Measurements from ENCODE around the gene SBSN.
"Not testable (repeated sequence)": the region's sequence is repeated elsewhere in the genome, so short reads cannot be mapped to it uniquely, and the experiment has no call there.

SBSN gene

GRCh38 chr19:35502751-35503150 is 25.4 kb downstream of the SBSN start:
- DNase-seq = no peak

GRCh38 chr19:35501684-35502083 is 26.4 kb downstream of the SBSN start:
- DNase-seq = no peak

GRCh38 chr19:35500611-35501010 is 27.5 kb downstream of the SBSN start:
- no peak for DNase-seq

- no peak for DNase-seq
Measured at GRCh38 chr19:35498984-35499527, 29.1 kb downstream of the SBSN start.

GRCh38 chr19:35498220-35498619 is 29.9 kb downstream of the SBSN start:
- no peak for DNase-seq

DNA sequence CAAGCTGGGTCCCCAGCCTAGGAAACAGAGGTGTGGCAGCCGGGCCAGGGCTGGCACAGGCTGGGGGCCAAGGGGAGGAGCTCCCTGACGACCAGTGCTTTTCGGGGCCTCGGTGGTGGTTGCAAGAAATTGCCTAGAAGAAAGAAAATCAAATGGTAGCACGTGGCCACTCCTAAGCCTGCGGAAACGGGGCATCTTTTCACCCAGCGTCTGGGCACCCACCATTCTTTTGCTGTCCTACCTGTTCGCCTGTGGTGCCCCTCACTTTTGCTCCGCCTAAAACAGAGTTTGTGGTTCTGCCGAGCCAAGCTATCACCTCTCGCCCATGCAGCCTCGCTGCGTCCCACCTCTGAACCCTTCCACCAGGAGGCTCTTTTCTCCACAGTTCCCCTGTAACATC is 30.7 kb downstream of the SBSN start:
- DNase-seq = no peak

GRCh38 chr19:35495107-35496064 is 32.7 kb downstream of the SBSN start:
- peak; percentile 33 to 57 for DNase-seq

- no peak for DNase-seq
Measured at GRCh38 chr19:35493971-35494370, 34.1 kb downstream of the SBSN start.

- DNase-seq = no peak
Measured at GRCh38 chr19:35491836-35492360, 36.2 kb downstream of the SBSN start.

DNA sequence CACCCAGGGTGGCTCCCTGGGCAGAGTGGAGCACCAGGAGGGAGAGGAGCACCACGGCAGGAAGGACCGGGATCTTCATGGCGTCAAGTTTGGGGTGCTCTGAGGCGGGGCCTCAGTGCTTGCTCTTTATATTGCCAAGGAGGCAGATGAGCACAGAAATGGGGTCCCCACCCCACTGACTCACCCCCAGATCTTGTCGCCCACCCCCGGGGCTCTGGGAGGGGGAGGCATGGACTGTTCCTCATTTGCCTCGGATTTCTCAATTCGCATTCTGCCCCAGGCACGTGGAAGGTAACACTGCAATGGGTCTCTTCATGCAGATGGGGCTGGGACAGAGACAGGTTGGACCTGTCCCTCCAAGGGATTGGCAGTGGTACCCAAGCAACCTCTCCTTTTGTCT is 37.7 kb downstream of the SBSN start, which contains the start of gene KRTDAP:
TSS of gene KRTDAP (minus strand) at position 101 of the 400 bp plus-strand sequence. CDS start at position 79, 22 bp downstream.
- DNase-seq = no peak

GRCh38 chr19:35488677-35489076 is 39.4 kb downstream of the SBSN start:
- DNase-seq = peak in 1 of 2 experiments; percentile 27

GRCh38 chr19:35487656-35488182 is 40.4 kb downstream of the SBSN start:
- DNase-seq = no peak

DNA sequence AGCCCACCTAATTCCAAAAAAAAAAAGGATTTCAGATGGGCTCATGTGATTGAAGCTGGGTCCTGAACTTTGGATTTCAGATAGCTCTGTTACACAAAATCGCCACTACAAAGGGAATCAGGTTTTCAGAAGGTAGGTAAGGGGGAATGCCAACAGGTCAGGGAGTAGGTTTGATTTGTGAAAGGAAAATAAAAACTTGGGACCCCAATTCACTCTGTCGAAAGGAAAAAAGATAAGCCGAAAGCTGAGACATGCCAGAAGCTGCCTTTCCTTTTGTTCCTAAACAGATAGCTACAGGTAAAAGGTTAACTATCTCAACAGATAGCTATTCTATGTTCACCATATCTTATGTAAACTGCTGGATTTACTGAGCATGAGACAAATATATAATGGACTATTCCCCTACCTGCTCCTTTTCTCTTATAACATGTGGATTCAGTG is 41.8 kb downstream of the SBSN start:
- no peak for DNase-seq

DNA sequence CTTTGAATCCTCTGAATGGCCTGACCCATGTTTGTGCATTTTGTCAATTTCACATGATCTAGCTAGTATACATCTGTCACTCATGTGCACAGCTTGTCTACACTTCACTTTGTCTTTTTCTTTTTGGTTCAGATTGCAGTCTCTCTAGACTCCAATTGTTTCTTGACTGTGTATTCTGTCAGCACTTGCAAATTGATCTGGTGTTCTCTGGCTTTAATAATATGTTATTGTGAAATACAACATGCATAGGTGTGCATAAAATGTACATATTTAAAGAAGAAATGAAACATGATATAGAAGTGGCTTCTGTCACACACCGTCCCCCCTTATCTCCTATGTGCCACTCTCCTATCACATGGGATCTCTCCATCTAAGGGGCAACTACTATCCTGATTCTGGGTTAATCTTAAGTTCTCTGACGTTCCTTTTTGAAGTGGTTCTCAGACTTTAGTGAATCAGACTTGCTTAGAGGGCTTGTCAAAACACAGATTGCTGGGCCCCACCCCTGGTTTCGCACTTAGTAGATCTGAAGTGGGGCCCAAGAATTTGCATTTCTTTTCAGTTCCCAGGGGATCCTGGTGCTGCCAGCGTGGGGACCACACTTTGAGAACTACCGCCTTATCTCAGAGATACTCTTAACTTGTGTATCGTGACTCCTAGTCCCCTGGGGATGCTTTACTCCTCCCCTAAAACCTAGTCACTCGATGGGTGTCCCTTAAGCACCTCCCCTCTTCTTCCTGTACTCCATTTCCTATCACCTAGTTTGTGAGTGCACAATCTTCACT is 43.7 kb downstream of the SBSN start:
- no peak for DNase-seq

DNA sequence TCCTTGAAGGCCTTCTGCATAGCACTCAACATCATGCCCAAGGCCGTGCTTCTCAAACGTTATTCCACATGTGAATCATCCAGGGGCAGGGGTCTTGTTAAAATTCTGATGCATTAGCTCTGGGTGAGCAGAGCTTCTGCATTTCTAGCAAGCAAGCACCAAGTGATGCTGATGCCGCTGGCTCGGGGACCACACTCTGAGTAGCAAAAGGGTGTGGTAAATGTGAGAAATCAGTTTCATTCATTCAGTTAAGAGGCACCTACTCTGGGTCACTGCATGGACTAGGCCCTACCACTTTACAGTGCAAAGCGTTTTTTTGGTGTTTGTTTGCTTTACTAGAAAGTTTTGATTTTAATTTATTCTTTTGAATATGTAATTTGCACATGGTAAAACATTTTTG is 45.0 kb downstream of the SBSN start:
- DNase-seq = no peak

- DNase-seq = peak; percentile 8 to 59
Measured at GRCh38 chr19:35478794-35479677, 49.1 kb downstream of the SBSN start.

- DNase-seq = no peak
Measured at GRCh38 chr19:35476149-35476548, 52.0 kb downstream of the SBSN start.

DNA sequence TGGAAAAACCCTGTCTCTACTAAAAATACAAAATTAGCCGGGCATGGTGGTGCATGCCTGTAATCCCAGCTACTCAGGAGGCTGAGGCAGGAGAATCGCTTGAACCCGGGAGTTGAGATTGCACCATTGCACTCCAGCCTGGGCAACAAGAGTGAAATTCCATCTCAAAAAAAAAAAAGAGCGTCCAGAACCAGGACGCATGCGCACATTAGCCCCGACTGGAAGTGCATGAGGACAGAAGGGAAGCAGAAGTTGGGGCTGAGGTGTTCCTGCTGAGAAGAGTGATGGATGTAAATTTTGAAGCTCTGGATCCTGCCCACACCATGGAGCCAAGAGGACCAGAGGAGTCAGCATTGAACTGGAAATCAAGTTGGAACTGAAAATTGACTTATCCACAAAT is 53.5 kb downstream of the SBSN start:
- not testable (repeated sequence) for DNase-seq

- no peak for DNase-seq
Measured at GRCh38 chr19:35474104-35474503, 54.0 kb downstream of the SBSN start.
